GM19372 (cell line): Measurements from ENCODE around the gene KCTD13.

ENCODE experiments used
- ATAC-seq: cut with Tn5 transposase; IDR thresholded peaks from one replicate; pipeline ENCODE4 v1.9.1; 2021; ENCODE audit warnings: mild to moderate bottlenecking, low read depth, moderate library complexity; ENCODE audit not compliant: unreplicated experiment

The KCTD13 gene

GRCh38 chr16:29858149-29858849, 67.7 kb downstream of the KCTD13 start:
- ATAC-seq = no peak

- ATAC-seq = no peak
Measured at GRCh38 chr16:29857133-29857760, 68.8 kb downstream of the KCTD13 start.
